Panc1 (cell line): ENCODE data around the gene LY6G6F.

Experiments
- CTCF ChIP-seq: fragments of 450-650 bp; IDR thresholded peaks from 2 replicates; pipeline ENCODE4 v1.5.1; 2017; ENCODE audit warnings: mild to moderate bottlenecking
- POLR2AphosphoS5 ChIP-seq: IDR thresholded peaks from 2 replicates; pipeline ENCODE4 v1.6.1; 2012; ENCODE audit warnings: mild to moderate bottlenecking, low read depth, low read length, moderate library complexity
- REST ChIP-seq, 2 experiments: IDR thresholded peaks; 2 replicates each; pipeline ENCODE4 v1.6.1; 2011 to 2012; ENCODE audit warnings: low read depth in 2 of 2, control low read depth in 1 of 2, low read length in 1 of 2, mild to moderate bottlenecking in 1 of 2, moderate library complexity in 1 of 2; ENCODE audit not compliant: insufficient read depth in 1 of 2

- TF ChIP-seq CTCF, result no peak
- no peak for TF ChIP-seq REST (IDR thresholded peaks at IDR 0.05; ENCODE audit: insufficient read depth in 1 of 2, low read depth in 2 of 2, low read length in 1 of 2)
- no peak for TF ChIP-seq POLR2AphosphoS5
Measured at GRCh38 chr6:31712296-31712695, 5.6 kb downstream of the LY6G6F start.
